ENCODE measurements around the gene DRG2.

- TF ChIP-seq FOXM1 (IDR thresholded peaks at IDR 0.05; ENCODE audit: borderline replicate concordance) (no peak), TARDBP (IDR thresholded peaks at IDR 0.05) (no peak), CTBP1 (IDR thresholded peaks at IDR 0.05; ENCODE audit: borderline replicate concordance) (no peak), HDGF (IDR thresholded peaks at IDR 0.05; ENCODE audit: borderline replicate concordance) (no peak), SP1 (IDR thresholded peaks at IDR 0.05) (no peak)
Measured at GRCh38 chr17:18129041-18129502, 41.3 kb downstream of the DRG2 start.

All from HEK293T (cell line).